DND-41 (cell line): Measurements from ENCODE around the gene TMEM135.

Source experiments
- ATAC-seq: fragments of 200-7000 bp; cut with Tn5 transposase; 3 replicates; pipeline ENCODE4 v1.9.1; 2021; ENCODE audit warnings: low read depth; ENCODE audit not compliant: insufficient read depth
- DNase-seq: peaks from one replicate; pipeline ENCODE4 v3.0.0-alpha.2; 2020
- H2AFZ ChIP-seq: 2 replicates; pipeline ENCODE4 v1.6.0; 2012; ENCODE audit warnings: low read depth, low read length
- H3K27ac ChIP-seq: 2 replicates; pipeline ENCODE4 v1.5.1; 2012; ENCODE audit warnings: low read length, inconsistent platforms
- H3K27me3 ChIP-seq: fragments of 200-600 bp; sonication (generic); 2 replicates; pipeline ENCODE4 v1.6.0; 2012; ENCODE audit warnings: low read length, mild to moderate bottlenecking, inconsistent platforms; ENCODE audit not compliant: insufficient read depth, poor library complexity
- H3K36me3 ChIP-seq: 2 replicates; pipeline ENCODE4 v1.5.1; 2012; ENCODE audit warnings: low read length, inconsistent platforms; ENCODE audit not compliant: insufficient read depth
- H3K4me1 ChIP-seq: 2 replicates; pipeline ENCODE4 v1.5.1; 2012; ENCODE audit warnings: mild to moderate bottlenecking, low read length; ENCODE audit not compliant: insufficient read depth
- H3K4me2 ChIP-seq: 2 replicates; pipeline ENCODE4 v1.6.0; 2012; ENCODE audit warnings: mild to moderate bottlenecking, moderate library complexity, low read length, inconsistent platforms; ENCODE audit not compliant: insufficient read depth
- H3K4me3 ChIP-seq, 2 experiments: fragments of 200-600 bp in 1 of 2; shearing (Covaris generic) in 1 of 2; 2 replicates each; pipeline ENCODE4 v1.5.1; 2012 to 2016; ENCODE audit warnings: inconsistent platforms in 2 of 2, low read length in 2 of 2, mild to moderate bottlenecking in 2 of 2, low read depth in 1 of 2, moderate library complexity in 1 of 2
- H3K79me2 ChIP-seq: 2 replicates; pipeline ENCODE4 v1.6.0; 2012; ENCODE audit warnings: low read length, inconsistent platforms; ENCODE audit not compliant: insufficient read depth
- H3K9ac ChIP-seq: 2 replicates; pipeline ENCODE4 v1.6.0; 2012; ENCODE audit warnings: low read depth, mild to moderate bottlenecking, inconsistent platforms, low read length, moderate library complexity
- H3K9me3 ChIP-seq: 2 replicates; pipeline ENCODE4 v1.5.1; 2012; ENCODE audit warnings: low read length, moderate library complexity, mild to moderate bottlenecking, inconsistent platforms; ENCODE audit not compliant: insufficient read depth, severe bottlenecking
- H4K20me1 ChIP-seq: 2 replicates; pipeline ENCODE4 v1.6.0; 2012; ENCODE audit warnings: low read length; ENCODE audit not compliant: insufficient read depth
- EZH2 ChIP-seq: IDR thresholded peaks from 3 replicates; pipeline ENCODE4 v1.6.1; 2012; ENCODE audit warnings: borderline replicate concordance, low read depth, mild to moderate bottlenecking, moderate library complexity, low read length, inconsistent platforms; ENCODE audit not compliant: severe bottlenecking
- TF ChIP-seq, protein P1 (sequence below): IDR thresholded peaks from 2 replicates; pipeline ENCODE4 v1.5.1; 2012; ENCODE audit warnings: borderline replicate concordance, low read length, moderate library complexity, mild to moderate bottlenecking; ENCODE audit not compliant: poor library complexity, severe bottlenecking; ENCODE audit errors: extremely low read depth

Gene TMEM135

DNA sequence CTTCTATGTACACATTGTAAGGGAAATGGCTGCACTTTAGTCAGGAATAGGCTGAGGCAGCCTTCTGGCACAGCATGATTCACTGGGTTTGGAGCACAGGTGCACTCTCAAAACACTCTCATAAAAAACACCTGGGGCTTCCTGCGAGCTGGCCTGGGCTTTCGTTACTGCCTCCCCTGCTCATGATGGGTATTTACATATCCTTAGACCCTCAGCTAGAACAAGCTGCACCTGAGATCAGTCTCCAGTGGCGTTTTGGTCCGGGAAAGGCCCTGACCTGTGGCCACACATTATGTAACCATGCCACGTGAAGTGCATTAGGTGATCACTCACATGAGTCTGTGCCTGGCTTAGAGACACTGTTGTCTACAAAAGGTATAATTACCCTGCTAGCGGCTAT lies 321.7 kb downstream of the TMEM135 start:
- no peaks in the 10 kb centered on the region for H3K4me1 ChIP-seq
- no peaks in the 10 kb centered on the region for H4K20me1 ChIP-seq
- no peaks in the 10 kb centered on the region for H3K36me3 ChIP-seq
- no peak overlapping the region for H3K27ac ChIP-seq
- no peak overlapping the region for H3K4me2 ChIP-seq
- ATAC-seq (no peak), DNase-seq (no peak)
- no peak for TF ChIP-seq EZH2
- TF ChIP-seq, protein P1, sequence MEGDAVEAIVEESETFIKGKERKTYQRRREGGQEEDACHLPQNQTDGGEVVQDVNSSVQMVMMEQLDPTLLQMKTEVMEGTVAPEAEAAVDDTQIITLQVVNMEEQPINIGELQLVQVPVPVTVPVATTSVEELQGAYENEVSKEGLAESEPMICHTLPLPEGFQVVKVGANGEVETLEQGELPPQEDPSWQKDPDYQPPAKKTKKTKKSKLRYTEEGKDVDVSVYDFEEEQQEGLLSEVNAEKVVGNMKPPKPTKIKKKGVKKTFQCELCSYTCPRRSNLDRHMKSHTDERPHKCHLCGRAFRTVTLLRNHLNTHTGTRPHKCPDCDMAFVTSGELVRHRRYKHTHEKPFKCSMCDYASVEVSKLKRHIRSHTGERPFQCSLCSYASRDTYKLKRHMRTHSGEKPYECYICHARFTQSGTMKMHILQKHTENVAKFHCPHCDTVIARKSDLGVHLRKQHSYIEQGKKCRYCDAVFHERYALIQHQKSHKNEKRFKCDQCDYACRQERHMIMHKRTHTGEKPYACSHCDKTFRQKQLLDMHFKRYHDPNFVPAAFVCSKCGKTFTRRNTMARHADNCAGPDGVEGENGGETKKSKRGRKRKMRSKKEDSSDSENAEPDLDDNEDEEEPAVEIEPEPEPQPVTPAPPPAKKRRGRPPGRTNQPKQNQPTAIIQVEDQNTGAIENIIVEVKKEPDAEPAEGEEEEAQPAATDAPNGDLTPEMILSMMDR = no peak
- H3K9ac ChIP-seq = no peak overlapping the region
- H3K27me3 ChIP-seq = no peaks in the 10 kb centered on the region
- H3K79me2 ChIP-seq = no peaks in the 10 kb centered on the region
- no peak overlapping the region for H2AFZ ChIP-seq
- H3K4me3 ChIP-seq = no peak overlapping the region
- H3K9me3 ChIP-seq = no peaks in the 10 kb centered on the region

DNA sequence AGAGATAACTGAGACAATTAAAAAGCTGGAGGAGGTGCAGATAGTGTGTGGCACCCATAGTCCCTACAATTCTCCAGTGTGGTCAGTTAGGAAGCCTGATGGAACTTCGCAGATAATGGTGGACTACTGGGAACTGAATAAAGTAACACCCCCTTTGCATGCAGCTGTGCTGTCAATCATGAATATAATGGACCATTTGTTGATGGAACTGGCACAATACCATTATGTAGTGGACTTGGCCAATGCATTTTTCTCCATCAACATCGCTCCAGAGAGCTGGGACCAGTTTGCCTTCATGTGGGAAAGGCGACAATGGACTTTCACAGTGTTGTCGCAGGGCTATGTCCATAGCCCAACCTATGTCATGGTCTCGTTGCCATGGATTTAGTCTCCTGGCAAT lies 324.2 kb downstream of the TMEM135 start:
- H3K27me3 ChIP-seq = no peaks in the 10 kb centered on the region
- H3K79me2 ChIP-seq = no peaks in the 10 kb centered on the region
- H3K36me3 ChIP-seq = no peaks in the 10 kb centered on the region
- no peaks in the 10 kb centered on the region for H3K9me3 ChIP-seq
- DNase-seq = no peak
- no peaks in the 10 kb centered on the region for H3K4me1 ChIP-seq
- H4K20me1 ChIP-seq = no peaks in the 10 kb centered on the region
- no peak overlapping the region for H2AFZ ChIP-seq
- no peak overlapping the region for H3K4me3 ChIP-seq
- no peak overlapping the region for H3K27ac ChIP-seq
- no peak for ATAC-seq
- H3K4me2 ChIP-seq = no peak overlapping the region
- no peak overlapping the region for H3K9ac ChIP-seq
- TF ChIP-seq EZH2 = no peak
- TF ChIP-seq, protein P1 = no peak

DNA sequence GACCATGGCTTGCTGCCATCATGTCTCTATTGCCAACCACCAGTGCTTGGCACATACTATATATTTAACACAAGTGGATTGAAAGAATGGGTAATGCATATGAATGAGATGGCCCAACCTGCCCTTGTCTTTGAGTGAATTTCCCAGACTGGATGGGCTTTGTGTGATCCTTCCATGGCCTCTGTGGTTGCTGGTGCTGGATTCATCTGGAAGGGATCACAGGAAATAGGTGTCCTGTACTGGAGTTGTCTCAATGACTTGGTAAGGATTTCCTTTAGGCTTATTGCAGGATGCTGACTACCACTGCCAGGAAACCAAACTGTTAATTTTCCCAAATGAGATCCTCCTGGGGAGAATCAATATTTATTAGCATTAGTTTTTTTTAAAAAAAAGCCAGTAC lies 328.6 kb downstream of the TMEM135 start:
- TF ChIP-seq, protein P1 = no peak
- TF ChIP-seq EZH2 = no peak
- Histone ChIP-seq H3K4me2 (no peak overlapping the region), H3K9ac (no peak overlapping the region), H3K27ac (no peak overlapping the region), H3K27me3 (no peaks in the 10 kb centered on the region), H3K79me2 (no peaks in the 10 kb centered on the region), H3K36me3 (no peaks in the 10 kb centered on the region), H3K4me3 (no peak overlapping the region), H2AFZ (no peak overlapping the region), H3K4me1 (no peaks in the 10 kb centered on the region), H3K9me3 (no peaks in the 10 kb centered on the region), H4K20me1 (no peaks in the 10 kb centered on the region)
- ATAC-seq = no peak
- no peak for DNase-seq
